Osteocyte (in vitro differentiated cells): ENCODE measurements around the gene LINGO1. TPM values are rescaled to one million over a fixed set of nuclear protein-coding genes. Genes with fewer than 3 reads are reported as not detected.

ENCODE experiments used
- DNase-seq: peaks from one replicate; pipeline ENCODE4 v3.0.0; 2021; ENCODE audit warnings: mixed read lengths; ENCODE audit not compliant: unreplicated experiment; ENCODE audit errors: extremely low spot score
- H3K27ac Mint-ChIP-seq: one replicate; pipeline ENCODE4 v1.8.0; 2021; ENCODE audit warnings: mild to moderate bottlenecking, mixed read lengths; ENCODE audit not compliant: unreplicated experiment
- H3K27me3 Mint-ChIP-seq: one replicate; pipeline ENCODE4 v1.8.0; 2021; ENCODE audit warnings: mixed read lengths; ENCODE audit not compliant: unreplicated experiment
- H3K36me3 Mint-ChIP-seq: one replicate; pipeline ENCODE4 v1.8.0; 2021; ENCODE audit warnings: mixed read lengths; ENCODE audit not compliant: unreplicated experiment
- H3K4me1 Mint-ChIP-seq: one replicate; pipeline ENCODE4 v1.8.0; 2021; ENCODE audit warnings: mixed read lengths; ENCODE audit not compliant: unreplicated experiment
- H3K4me3 Mint-ChIP-seq: one replicate; pipeline ENCODE4 v1.8.0; 2021; ENCODE audit warnings: mild to moderate bottlenecking, moderate library complexity, mixed read lengths; ENCODE audit not compliant: unreplicated experiment
- H3K9me3 Mint-ChIP-seq: one replicate; pipeline ENCODE4 v1.8.0; 2021; ENCODE audit warnings: mixed read lengths; ENCODE audit not compliant: unreplicated experiment
- CTCF ChIP-seq: fragments of 200-600 bp; sonication (generic); IDR thresholded peaks from 2 replicates; pipeline ENCODE4 v1.5.0; 2021; ENCODE audit warnings: antibody characterized with exemption, mild to moderate bottlenecking, moderate library complexity
- total RNA-seq: library from RNA; stranded (reverse); gene quantifications from 2 replicates; pipeline ENCODE4 v1.2.1, GENCODE V29; 2021

The LINGO1 gene
- total RNA-seq, 1 donor from 2014 or later = 2.4 TPM

GRCh38 chr15:77667338-77668234 is 34.9 kb upstream of the LINGO1 start:
- peaks cover 44% of the 10 kb centered on the region for H3K27me3 Mint-ChIP-seq
- no peak for TF ChIP-seq CTCF
- no peaks in the 10 kb centered on the region for H3K36me3 Mint-ChIP-seq
- H3K27ac Mint-ChIP-seq = no peak overlapping the region
- DNase-seq = no peak
- no peaks in the 10 kb centered on the region for H3K9me3 Mint-ChIP-seq
- H3K4me1 Mint-ChIP-seq = no peaks in the 10 kb centered on the region
- no peak overlapping the region for H3K4me3 Mint-ChIP-seq

GRCh38 chr15:77666296-77666660 is 33.6 kb upstream of the LINGO1 start:
- no peaks in the 10 kb centered on the region for H3K9me3 Mint-ChIP-seq

GRCh38 chr15:77665530-77666295 is 33.0 kb upstream of the LINGO1 start:
- Mint-ChIP-seq H3K9me3 (no peaks in the 10 kb centered on the region), H3K27me3 (peaks cover 43% of the 10 kb centered on the region), H3K27ac (no peak overlapping the region), H3K36me3 (no peaks in the 10 kb centered on the region), H3K4me1 (no peaks in the 10 kb centered on the region), H3K4me3 (no peak overlapping the region)
- TF ChIP-seq CTCF = no peak
- no peak for DNase-seq

More at GRCh38 chr15:77666296-77666660, 33.6 kb upstream of the LINGO1 start:
- Mint-ChIP-seq H3K4me1 (no peaks in the 10 kb centered on the region), H3K27me3 (peaks cover 44% of the 10 kb centered on the region), H3K36me3 (no peaks in the 10 kb centered on the region), H3K4me3 (no peak overlapping the region), H3K27ac (no peak overlapping the region)
- DNase-seq = no peak
- no peak for TF ChIP-seq CTCF

GRCh38 chr15:77664428-77664827 is 31.7 kb upstream of the LINGO1 start:
- no peaks in the 10 kb centered on the region for H3K9me3 Mint-ChIP-seq
- H3K4me1 Mint-ChIP-seq = no peaks in the 10 kb centered on the region
- H3K4me3 Mint-ChIP-seq = no peak overlapping the region
- H3K27me3 Mint-ChIP-seq = peaks cover 36% of the 10 kb centered on the region
- H3K36me3 Mint-ChIP-seq = no peaks in the 10 kb centered on the region
- no peak for TF ChIP-seq CTCF
- no peak overlapping the region for H3K27ac Mint-ChIP-seq
- no peak for DNase-seq

GRCh38 chr15:77663256-77663655 is 30.5 kb upstream of the LINGO1 start:
- H3K9me3 Mint-ChIP-seq = no peaks in the 10 kb centered on the region
- H3K36me3 Mint-ChIP-seq = no peaks in the 10 kb centered on the region
- H3K27ac Mint-ChIP-seq = no peak overlapping the region
- DNase-seq = no peak
- H3K4me3 Mint-ChIP-seq = no peak overlapping the region
- no peaks in the 10 kb centered on the region for H3K4me1 Mint-ChIP-seq
- H3K27me3 Mint-ChIP-seq = peaks cover 35% of the 10 kb centered on the region
- TF ChIP-seq CTCF = no peak
